GM15510 (cell line): ENCODE results near the gene ITPR1.

Experiments
- POLR2A ChIP-seq: IDR thresholded peaks from 3 replicates; pipeline ENCODE4 v1.6.1; 2011; ENCODE audit warnings: borderline replicate concordance; ENCODE audit not compliant: insufficient read length; ENCODE audit errors: extremely low read depth

The ITPR1 gene

GRCh38 chr3:4852780-4853748 is 359.9 kb downstream of the ITPR1 start:
- TF ChIP-seq POLR2A = no peak

GRCh38 chr3:4853749-4854140 is 360.6 kb downstream of the ITPR1 start:
- no peak for TF ChIP-seq POLR2A

GRCh38 chr3:4855676-4856075 is 362.5 kb downstream of the ITPR1 start:
- TF ChIP-seq POLR2A = no peak

- TF ChIP-seq POLR2A = no peak
Observed at GRCh38 chr3:4856136-4856535, 363.0 kb downstream of the ITPR1 start.

- no peak for TF ChIP-seq POLR2A
Observed at GRCh38 chr3:4856564-4856963, 363.4 kb downstream of the ITPR1 start.

- TF ChIP-seq POLR2A = no peak
Observed at GRCh38 chr3:4856986-4857385, 363.8 kb downstream of the ITPR1 start.

- TF ChIP-seq POLR2A = no peak
Observed at GRCh38 chr3:4859788-4860187, 366.6 kb downstream of the ITPR1 start.

GRCh38 chr3:4862973-4863372 is 369.8 kb downstream of the ITPR1 start:
- no peak for TF ChIP-seq POLR2A

- TF ChIP-seq POLR2A = no peak
Observed at GRCh38 chr3:4864503-4864902, 371.4 kb downstream of the ITPR1 start.

- TF ChIP-seq POLR2A = no peak
Observed at GRCh38 chr3:4865714-4866113, 372.6 kb downstream of the ITPR1 start.

GRCh38 chr3:4866866-4867265 is 373.7 kb downstream of the ITPR1 start:
- no peak for TF ChIP-seq POLR2A

- TF ChIP-seq POLR2A = no peak
Observed at GRCh38 chr3:4877173-4877787, 384.1 kb downstream of the ITPR1 start.

- no peak for TF ChIP-seq POLR2A
Observed at GRCh38 chr3:4880850-4881249, 387.7 kb downstream of the ITPR1 start.

GRCh38 chr3:4882548-4882947 is 389.4 kb downstream of the ITPR1 start:
- TF ChIP-seq POLR2A = no peak

- TF ChIP-seq POLR2A = no peak
Observed at GRCh38 chr3:4883011-4883410, 389.9 kb downstream of the ITPR1 start.

GRCh38 chr3:4884888-4885287 is 391.7 kb downstream of the ITPR1 start:
- no peak for TF ChIP-seq POLR2A
